ENCODE measurements around the gene YTHDC1.

Gene YTHDC1

DNA sequence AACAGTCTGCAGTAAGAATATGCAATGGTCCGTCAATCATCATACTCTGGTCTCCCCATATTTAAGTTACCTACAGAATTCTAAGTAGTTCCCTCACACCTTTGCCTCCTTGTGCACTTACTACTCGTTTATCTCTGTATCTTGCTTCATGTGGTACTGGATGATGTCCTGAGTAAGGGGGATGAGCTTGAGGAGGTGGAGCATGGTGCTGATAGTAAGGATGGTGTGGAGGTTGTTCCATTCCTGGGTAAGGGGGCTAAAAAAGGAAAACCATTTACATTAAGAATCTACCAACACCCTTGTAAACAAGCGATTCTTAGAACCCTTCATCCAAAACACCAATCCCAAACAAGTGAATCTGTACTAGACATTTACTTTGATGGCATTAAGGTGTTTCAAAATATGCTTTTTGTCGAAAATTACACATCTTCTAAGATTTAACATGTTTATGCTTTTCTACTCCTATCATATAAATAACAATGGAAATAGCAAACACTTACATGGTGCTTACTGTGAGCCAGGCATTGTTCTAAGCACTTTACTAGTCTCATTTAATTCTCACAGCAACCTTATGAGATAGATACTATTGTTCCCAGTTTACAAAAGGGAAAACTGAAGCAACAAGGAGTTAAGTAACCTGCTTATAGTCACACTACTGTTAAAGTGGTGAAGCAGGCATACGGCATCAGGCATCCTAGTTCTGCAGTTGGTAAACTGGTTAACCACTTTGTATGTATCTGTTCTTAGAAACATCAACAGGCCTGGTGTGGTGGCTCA, 33.5 kb downstream of the YTHDC1 start:
- TF ChIP-seq, protein P1, sequence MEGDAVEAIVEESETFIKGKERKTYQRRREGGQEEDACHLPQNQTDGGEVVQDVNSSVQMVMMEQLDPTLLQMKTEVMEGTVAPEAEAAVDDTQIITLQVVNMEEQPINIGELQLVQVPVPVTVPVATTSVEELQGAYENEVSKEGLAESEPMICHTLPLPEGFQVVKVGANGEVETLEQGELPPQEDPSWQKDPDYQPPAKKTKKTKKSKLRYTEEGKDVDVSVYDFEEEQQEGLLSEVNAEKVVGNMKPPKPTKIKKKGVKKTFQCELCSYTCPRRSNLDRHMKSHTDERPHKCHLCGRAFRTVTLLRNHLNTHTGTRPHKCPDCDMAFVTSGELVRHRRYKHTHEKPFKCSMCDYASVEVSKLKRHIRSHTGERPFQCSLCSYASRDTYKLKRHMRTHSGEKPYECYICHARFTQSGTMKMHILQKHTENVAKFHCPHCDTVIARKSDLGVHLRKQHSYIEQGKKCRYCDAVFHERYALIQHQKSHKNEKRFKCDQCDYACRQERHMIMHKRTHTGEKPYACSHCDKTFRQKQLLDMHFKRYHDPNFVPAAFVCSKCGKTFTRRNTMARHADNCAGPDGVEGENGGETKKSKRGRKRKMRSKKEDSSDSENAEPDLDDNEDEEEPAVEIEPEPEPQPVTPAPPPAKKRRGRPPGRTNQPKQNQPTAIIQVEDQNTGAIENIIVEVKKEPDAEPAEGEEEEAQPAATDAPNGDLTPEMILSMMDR (conservative IDR thresholded peaks at IDR 0.05; ENCODE audit: low read depth, low read length): no peak
- Histone ChIP-seq H2AFZ (ENCODE audit: low read depth) (no peak overlapping the region), H3K9ac (no peak overlapping the region), H3K36me3 (ENCODE audit: insufficient read depth) (peaks cover 9% of the 10 kb centered on the region; the same call in 1 of the 2 replicates), H3K4me2 (no peak overlapping the region), H3K27me3 (ENCODE audit: insufficient read depth, low read depth) (no peaks in the 10 kb centered on the region), H3K4me1 (ENCODE audit: low read depth, poor library complexity, severe bottlenecking) (peaks cover 32% of the 10 kb centered on the region), H3K79me2 (ENCODE audit: insufficient read depth, low read depth) (no peaks in the 10 kb centered on the region), H3K4me3 (IDR thresholded peaks at IDR 0.05; ENCODE audit: insufficient read depth, low read depth, low read length) (no peak overlapping the region), H4K20me1 (ENCODE audit: insufficient read depth) (no peaks in the 10 kb centered on the region), H3K27ac (no peak overlapping the region)

DNA sequence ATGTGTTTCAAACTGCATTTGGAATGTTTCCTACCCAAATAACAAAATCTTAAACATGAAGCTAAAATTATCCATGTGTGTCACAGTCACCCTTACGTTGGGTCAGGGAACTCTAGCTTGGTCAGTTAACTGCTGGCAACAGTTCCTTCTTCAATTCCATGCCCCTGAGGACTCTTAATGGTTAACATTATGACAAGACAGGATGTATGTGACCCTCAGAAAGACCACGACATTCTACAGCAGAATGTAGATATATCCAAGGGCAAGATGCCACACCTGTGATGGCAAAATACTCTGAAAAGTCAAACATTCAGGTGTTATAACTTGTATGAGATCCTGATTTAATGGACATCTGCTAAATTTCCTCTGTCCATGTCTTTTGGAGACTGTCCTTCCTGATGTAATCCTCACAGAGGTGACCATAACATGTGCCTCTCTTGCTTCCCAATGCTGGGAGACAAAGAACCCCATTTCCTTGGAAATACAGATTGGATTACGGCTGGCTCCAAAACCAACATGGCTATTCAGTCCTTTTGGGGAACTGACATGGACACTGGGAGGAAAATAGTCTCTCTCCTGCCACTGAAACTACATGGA, 39.1 kb downstream of the YTHDC1 start:
- Histone ChIP-seq H3K4me3 (IDR thresholded peaks at IDR 0.05; ENCODE audit: insufficient read depth, low read depth, low read length) (no peak overlapping the region), H3K27ac (no peak overlapping the region), H3K79me2 (ENCODE audit: insufficient read depth, low read depth) (no peaks in the 10 kb centered on the region), H3K36me3 (ENCODE audit: insufficient read depth) (peaks cover 9% of the 10 kb centered on the region; the same call in 1 of the 2 replicates), H2AFZ (ENCODE audit: low read depth) (no peak overlapping the region), H3K4me2 (no peak overlapping the region), H4K20me1 (ENCODE audit: insufficient read depth) (no peaks in the 10 kb centered on the region), H3K9ac (no peak overlapping the region), H3K27me3 (ENCODE audit: insufficient read depth, low read depth) (no peaks in the 10 kb centered on the region), H3K4me1 (ENCODE audit: low read depth, poor library complexity, severe bottlenecking) (no peaks in the 10 kb centered on the region)
- TF ChIP-seq, protein P1 (conservative IDR thresholded peaks at IDR 0.05; ENCODE audit: low read depth, low read length): no peak

DNA sequence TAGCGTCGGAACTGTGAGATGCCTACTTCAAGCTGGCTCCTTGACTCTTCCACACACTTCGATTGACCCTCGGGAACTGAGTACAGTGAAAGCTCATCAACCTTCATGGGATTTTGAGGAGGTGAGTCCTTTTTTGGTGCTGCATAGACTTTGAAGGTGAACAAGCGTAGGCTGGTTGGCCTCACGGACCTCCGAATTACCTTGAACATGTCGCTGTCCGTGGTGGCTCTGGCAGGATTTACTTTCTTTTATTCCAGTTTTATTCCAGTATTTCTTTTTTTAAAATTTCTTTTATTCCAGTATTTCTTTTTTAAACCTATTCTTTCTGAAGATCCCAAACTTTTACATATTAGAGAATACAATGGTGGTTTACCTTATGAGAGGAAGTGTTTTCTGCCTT, 45.2 kb downstream of the YTHDC1 start:
- Histone ChIP-seq H3K36me3 (ENCODE audit: insufficient read depth) (no peaks in the 10 kb centered on the region), H3K4me3 (IDR thresholded peaks at IDR 0.05; ENCODE audit: insufficient read depth, low read depth, low read length) (no peak overlapping the region), H3K79me2 (ENCODE audit: insufficient read depth, low read depth) (no peaks in the 10 kb centered on the region), H3K9ac (no peak overlapping the region), H3K4me2 (no peak overlapping the region), H3K27me3 (ENCODE audit: insufficient read depth, low read depth) (no peaks in the 10 kb centered on the region), H4K20me1 (ENCODE audit: insufficient read depth) (no peaks in the 10 kb centered on the region), H3K4me1 (ENCODE audit: low read depth, poor library complexity, severe bottlenecking) (no peaks in the 10 kb centered on the region), H2AFZ (ENCODE audit: low read depth) (no peak overlapping the region), H3K27ac (no peak overlapping the region)
- TF ChIP-seq, protein P1 (conservative IDR thresholded peaks at IDR 0.05; ENCODE audit: low read depth, low read length): no peak

DNA sequence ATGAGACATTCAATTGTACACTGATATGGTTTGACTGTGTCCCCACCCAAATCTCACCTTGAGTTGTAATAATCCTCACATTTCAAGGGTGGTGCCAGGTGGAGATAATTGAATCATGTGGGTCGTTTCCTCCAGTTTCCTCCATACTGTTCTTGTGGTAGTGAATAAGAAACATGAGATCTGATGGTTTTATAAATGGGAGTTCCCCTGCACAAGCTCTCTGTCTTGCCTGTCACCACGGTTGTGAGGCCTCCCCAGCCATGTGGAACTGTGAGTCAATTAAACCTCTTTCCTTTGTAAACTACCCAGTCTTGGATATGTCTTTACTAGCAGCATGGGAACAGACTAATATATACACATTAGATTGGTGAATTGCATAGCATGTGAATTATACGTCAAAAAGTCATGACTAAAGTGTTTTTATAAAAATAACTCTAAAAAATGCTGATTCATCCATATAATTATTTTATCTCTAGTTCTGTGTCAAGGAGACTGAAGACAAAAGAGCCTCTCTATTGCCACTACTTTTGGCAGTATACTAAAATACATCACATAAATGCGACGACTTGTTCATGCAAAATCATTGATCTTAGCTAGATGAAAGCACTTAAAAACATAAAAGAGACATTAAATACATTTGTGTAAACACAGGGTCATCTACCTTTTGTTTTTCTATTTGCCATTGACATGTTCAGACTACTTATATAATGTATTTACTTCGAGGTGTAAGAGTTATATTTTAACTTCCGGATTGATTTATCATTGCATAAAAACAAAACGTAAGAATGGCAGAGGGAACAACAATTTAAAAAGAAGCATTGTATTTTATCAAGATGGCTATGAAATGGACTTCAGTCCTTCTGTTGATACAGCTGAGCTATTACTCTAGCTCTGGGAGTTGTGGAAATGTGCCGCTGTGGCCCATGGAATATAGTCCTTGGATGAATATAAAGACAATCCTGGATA, 50.1 kb downstream of the YTHDC1 start:
- no peaks in the 10 kb centered on the region for H3K4me1 ChIP-seq (ENCODE audit: low read depth, poor library complexity, severe bottlenecking)
- no peaks in the 10 kb centered on the region for H3K27me3 ChIP-seq (ENCODE audit: insufficient read depth, low read depth)
- no peaks in the 10 kb centered on the region for H3K79me2 ChIP-seq (ENCODE audit: insufficient read depth, low read depth)
- TF ChIP-seq, protein P1 (conservative IDR thresholded peaks at IDR 0.05; ENCODE audit: low read depth, low read length): no peak
- H3K4me3 ChIP-seq (IDR thresholded peaks at IDR 0.05; ENCODE audit: insufficient read depth, low read depth, low read length): no peak overlapping the region
- H2AFZ ChIP-seq (ENCODE audit: low read depth): no peak overlapping the region
- no peak overlapping the region for H3K27ac ChIP-seq
- H3K9ac ChIP-seq: no peak overlapping the region
- H3K4me2 ChIP-seq: no peak overlapping the region
- no peaks in the 10 kb centered on the region for H3K36me3 ChIP-seq (ENCODE audit: insufficient read depth)
- H4K20me1 ChIP-seq (ENCODE audit: insufficient read depth): no peaks in the 10 kb centered on the region

Measured in KMS-11 (cell line).